Endothelial cell of umbilical vein (primary cell): ENCODE results near the gene TRAF3. TPM values are rescaled to one million over a fixed set of nuclear protein-coding genes. Genes with fewer than 3 reads are reported as not detected.

Experiments used
- BruUV-seq: library from RNA; stranded (reverse); fragments of 400-500 nt; replicated peaks from 2 replicates; lab custom pipeline; 2021; lab: Mats Ljungman, UMichigan
- CTCF ChIA-PET: fragments of 300-600, 350-600 bp; sonication (Branson Sonifier 250); formaldehyde crosslinking; loops from one replicate; lab custom pipeline; 2021; ENCODE audit warnings: antibody characterized with exemption, inconsistent platforms; lab: Charles Lee
- POLR2A ChIA-PET: fragments of 300-600, 350-600 bp; sonication (Branson Sonifier 250); formaldehyde crosslinking; loops from one replicate; lab custom pipeline; 2021; ENCODE audit warnings: antibody characterized with exemption, inconsistent platforms; lab: Charles Lee
- DNase-seq: peaks from one replicate; pipeline ENCODE4 v3.0.0-alpha.2; 2011; ENCODE audit warnings: low read depth, low spot score
- FAIRE-seq: peaks from 2 replicates; lab custom pipeline; 2011; peaks lifted over from hg19 to GRCh38; lab: Jason Lieb, UNC
- H2AFZ ChIP-seq: 2 replicates; pipeline ENCODE4 v1.6.0; 2012; ENCODE audit warnings: low read depth, low read length, control low read depth, inconsistent platforms
- H3K27ac ChIP-seq: 2 replicates; pipeline ENCODE4 v1.5.1; 2011; ENCODE audit warnings: low read depth, mild to moderate bottlenecking, control low read depth, low read length, moderate library complexity; ENCODE audit not compliant: insufficient read depth
- H3K27me3 ChIP-seq, 2 experiments: 2 replicates each; pipeline versions ENCODE4 v1.6.0 to v1.6.1; 2011; ENCODE audit warnings: low read length in 2 of 2, mixed read lengths in 1 of 2; ENCODE audit not compliant: control insufficient read depth in 2 of 2, insufficient read depth in 2 of 2
- H3K36me3 ChIP-seq, 2 experiments: 2 replicates in 1 of 2; 3 replicates in 1 of 2; pipeline ENCODE4 v1.5.1; 2011; ENCODE audit warnings: low read length in 2 of 2, mild to moderate bottlenecking in 1 of 2, moderate library complexity in 1 of 2; ENCODE audit not compliant: control insufficient read depth in 2 of 2, insufficient read depth in 2 of 2; ENCODE audit errors: extremely low read depth in 1 of 2
- H3K4me1 ChIP-seq: 3 replicates; pipeline ENCODE4 v1.5.1; 2011; ENCODE audit warnings: mild to moderate bottlenecking, low read length; ENCODE audit not compliant: control insufficient read depth, insufficient read depth; ENCODE audit errors: extremely low read depth
- H3K4me2 ChIP-seq: 2 replicates; pipeline ENCODE4 v1.6.1; 2011; ENCODE audit warnings: low read length, control low read depth, mixed read lengths; ENCODE audit not compliant: insufficient read depth
- H3K4me3 ChIP-seq, 3 experiments: fragments of 200-600 bp in 1 of 3; sonication (generic), shearing (Covaris generic) in 1 of 3; replicated peaks in 1 of 3; 2 replicates each; pipeline ENCODE4 v1.5.1; 2011 to 2016; ENCODE audit warnings: control low read depth in 3 of 3, low read length in 3 of 3, mild to moderate bottlenecking in 2 of 3, inconsistent platforms in 1 of 3, low read depth in 1 of 3, moderate library complexity in 1 of 3; ENCODE audit not compliant: insufficient read depth in 1 of 3
- H3K79me2 ChIP-seq: 2 replicates; pipeline ENCODE4 v1.6.0; 2012; ENCODE audit warnings: low read length, inconsistent platforms; ENCODE audit not compliant: control insufficient read depth, insufficient read depth
- H3K9ac ChIP-seq: replicated peaks from 2 replicates; pipeline ENCODE3; 2011; ENCODE audit warnings: low read length, control low read depth; ENCODE audit not compliant: insufficient read depth; ENCODE audit errors: extremely low read depth
- H3K9me1 ChIP-seq: replicated peaks from 3 replicates; pipeline ENCODE4 v1.6.0; 2011; ENCODE audit warnings: mild to moderate bottlenecking, low read length; ENCODE audit not compliant: control insufficient read depth, insufficient read depth; ENCODE audit errors: extremely low read depth
- H3K9me3 ChIP-seq: replicated peaks from 2 replicates; pipeline ENCODE4 v1.5.1; 2012; ENCODE audit warnings: low read length, inconsistent platforms; ENCODE audit not compliant: control insufficient read depth, insufficient read depth
- H4K20me1 ChIP-seq: replicated peaks from 2 replicates; pipeline ENCODE3; 2011; ENCODE audit warnings: mild to moderate bottlenecking, low read length; ENCODE audit not compliant: control insufficient read depth, insufficient read depth; ENCODE audit errors: extremely low read depth
- EZH2 ChIP-seq: IDR thresholded peaks from 2 replicates; pipeline ENCODE4 v1.6.1; 2012; ENCODE audit warnings: borderline replicate concordance, low read depth, mild to moderate bottlenecking, moderate library complexity, low read length, inconsistent platforms; ENCODE audit not compliant: severe bottlenecking
- FOS ChIP-seq: IDR thresholded peaks from 2 replicates; pipeline ENCODE4 v1.6.1; 2011; ENCODE audit warnings: mild to moderate bottlenecking, low read length, moderate library complexity, borderline replicate concordance; ENCODE audit not compliant: insufficient read depth
- GATA2 ChIP-seq: IDR thresholded peaks from 2 replicates; pipeline ENCODE4 v1.7.0; 2011; ENCODE audit warnings: low read depth, mild to moderate bottlenecking, moderate library complexity, mixed read lengths, low read length; ENCODE audit not compliant: insufficient read length, insufficient read depth
- JUN ChIP-seq: IDR thresholded peaks from 2 replicates; pipeline ENCODE4 v1.6.1; 2011; ENCODE audit warnings: borderline replicate concordance, low read depth; ENCODE audit not compliant: insufficient read length, insufficient read depth
- MYC ChIP-seq: IDR thresholded peaks from one replicate; pipeline ENCODE4 v1.6.1; 2011; ENCODE audit warnings: mild to moderate bottlenecking, low read depth, low read length
- POLR2A ChIP-seq: IDR thresholded peaks from 2 replicates; pipeline ENCODE4 v1.6.1; 2012; ENCODE audit warnings: low read depth, mild to moderate bottlenecking, control low read depth, low read length
- POLR2AphosphoS5 ChIP-seq: IDR thresholded peaks from 2 replicates; pipeline ENCODE4 v1.6.1; 2012; ENCODE audit warnings: low read depth, mild to moderate bottlenecking, control low read depth, low read length, moderate library complexity; ENCODE audit not compliant: insufficient read depth
- dilution Hi-C: fragments of 300-500 bp; cut with MboI; formaldehyde crosslinking; loops from one replicate; pipeline ENCODE4 v1.15.0; 2019; ENCODE audit warnings: low sequenced_read_pairs; ENCODE audit not compliant: extremely low pct_ligation_motif_present
- intact Hi-C: fragments of 100-400 bp; cut with micrococcal nuclease; formaldehyde crosslinking; loops from one replicate; pipeline ENCODE4 v1.10.0; 2022
- polyA plus RNA-seq, 4 experiments: library from polyadenylated mRNA; depleted of rRNA in 3 of 4; stranded (reverse) in 3 of 4; unstranded in 1 of 4; fragments of >200 nt; gene quantifications; 2 replicates each; pipeline versions ENCODE4 v1.2.1 to v1.2.3, GENCODE V29; 2011 to 2012; ENCODE audit warnings: missing spikeins in 1 of 4
- total RNA-seq: library from RNA; stranded (reverse); gene quantifications from 2 replicates; pipeline ENCODE4 v1.2.3, GENCODE V29; 2021
- TF ChIP-seq, protein P1 (sequence below), 2 donors: IDR thresholded peaks; 1 replicate in 1 of 2; 2 replicates in 1 of 2; pipeline ENCODE4 v1.5.1; 2011; ENCODE audit warnings: low read length in 2 of 2, mild to moderate bottlenecking in 2 of 2, moderate library complexity in 2 of 2, control low read depth in 1 of 2, inconsistent platforms in 1 of 2, low read depth in 1 of 2; ENCODE audit not compliant: insufficient read depth in 1 of 2; ENCODE audit errors: extremely low read depth in 1 of 2
- TF ChIP-seq, protein P2 (sequence below): IDR thresholded peaks from 2 replicates; pipeline ENCODE4 v1.6.1; 2011; ENCODE audit not compliant: insufficient read depth, insufficient read length

Gene TRAF3
- total and polyA plus RNA-seq, 2 donors (not counting 3 experiments of a cell fraction or from before 2014, with no cell fraction given), result 14.4 to 27.6 TPM

DNA sequence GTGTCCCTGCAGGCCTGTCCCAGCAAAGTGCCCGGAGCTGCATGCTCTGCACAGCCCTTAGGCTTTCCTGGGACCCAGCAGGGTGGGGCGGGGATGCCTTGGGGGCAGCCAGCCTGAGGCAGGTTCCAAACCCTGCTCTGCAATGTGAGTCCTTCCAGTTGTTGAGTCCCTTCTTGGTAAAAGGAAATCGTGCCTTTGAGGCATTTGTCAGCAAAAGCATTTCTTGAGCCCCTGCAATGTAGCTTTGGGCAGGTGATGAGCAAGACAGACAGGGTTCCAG is 38.1 kb upstream of the TRAF3 start:
- dilution Hi-C loops, result no loop called here
- TF ChIP-seq POLR2AphosphoS5, result no peak
- TF ChIP-seq JUN, result no peak
- no peak for TF ChIP-seq POLR2A

DNA sequence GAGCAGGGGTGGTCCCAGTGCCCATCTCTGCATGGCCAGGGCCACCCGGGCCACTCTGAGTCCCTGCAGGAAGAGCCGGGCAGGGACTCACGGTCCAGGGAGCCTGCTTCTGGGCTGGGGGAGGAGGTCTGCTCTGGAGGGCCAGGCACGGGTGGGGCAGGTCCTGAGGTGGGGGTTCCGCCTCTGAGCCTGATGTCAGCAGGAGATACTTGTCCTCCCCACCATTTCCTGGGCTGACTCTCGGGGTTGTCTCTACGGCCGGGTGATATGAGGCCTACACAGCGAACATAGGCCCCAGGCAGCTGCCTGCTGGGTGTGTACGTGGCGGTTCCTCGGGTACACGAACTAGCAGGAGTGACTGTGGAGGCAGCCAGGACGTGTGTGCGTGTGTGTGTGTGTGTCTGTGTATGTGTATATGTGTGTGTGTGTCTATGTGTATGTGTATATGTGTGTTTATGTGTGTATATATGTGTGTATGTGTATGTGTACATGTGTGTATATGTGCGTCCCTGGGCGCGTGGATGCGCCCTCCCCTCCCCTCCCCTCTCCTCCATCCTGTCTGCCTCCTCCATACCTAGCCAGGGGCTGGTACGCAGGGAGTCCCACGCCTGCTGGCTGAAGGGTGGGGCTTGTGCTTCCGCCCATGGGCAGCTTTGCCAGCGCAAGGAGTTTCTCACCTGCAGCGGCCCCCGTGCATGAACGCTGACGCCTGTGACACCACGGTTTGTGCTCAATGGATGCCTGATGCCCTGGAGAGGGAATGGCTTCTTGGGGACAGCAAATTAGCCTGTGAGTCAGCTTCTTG is 30.4 kb upstream of the TRAF3 start:
- dilution Hi-C loops, result no loop called here
- Histone ChIP-seq H2AFZ (no peak overlapping the region), H3K27me3 (no peaks in the 10 kb centered on the region), H3K4me3 (no peak overlapping the region), H3K4me1 (no peaks in the 10 kb centered on the region), H4K20me1 (no peaks in the 10 kb centered on the region), H3K9me1 (no peaks in the 10 kb centered on the region), H3K27ac (no peak overlapping the region), H3K36me3 (no peaks in the 10 kb centered on the region), H3K4me2 (no peak overlapping the region), H3K79me2 (no peaks in the 10 kb centered on the region), H3K9ac (no peak overlapping the region), H3K9me3 (no peaks in the 10 kb centered on the region)
- intact Hi-C loops, result no loop called here
- ChIA-PET CTCF (no interaction called here), POLR2A (no interaction called here)
- DNase-seq (no peak), FAIRE-seq (no peak)
- BruUV-seq, result no TSS peak
- TF ChIP-seq EZH2 (no peak), FOS (no peak), JUN (no peak), MYC (no peak), POLR2A (no peak), POLR2AphosphoS5 (no peak), GATA2 (no peak)
- TF ChIP-seq, protein P1, sequence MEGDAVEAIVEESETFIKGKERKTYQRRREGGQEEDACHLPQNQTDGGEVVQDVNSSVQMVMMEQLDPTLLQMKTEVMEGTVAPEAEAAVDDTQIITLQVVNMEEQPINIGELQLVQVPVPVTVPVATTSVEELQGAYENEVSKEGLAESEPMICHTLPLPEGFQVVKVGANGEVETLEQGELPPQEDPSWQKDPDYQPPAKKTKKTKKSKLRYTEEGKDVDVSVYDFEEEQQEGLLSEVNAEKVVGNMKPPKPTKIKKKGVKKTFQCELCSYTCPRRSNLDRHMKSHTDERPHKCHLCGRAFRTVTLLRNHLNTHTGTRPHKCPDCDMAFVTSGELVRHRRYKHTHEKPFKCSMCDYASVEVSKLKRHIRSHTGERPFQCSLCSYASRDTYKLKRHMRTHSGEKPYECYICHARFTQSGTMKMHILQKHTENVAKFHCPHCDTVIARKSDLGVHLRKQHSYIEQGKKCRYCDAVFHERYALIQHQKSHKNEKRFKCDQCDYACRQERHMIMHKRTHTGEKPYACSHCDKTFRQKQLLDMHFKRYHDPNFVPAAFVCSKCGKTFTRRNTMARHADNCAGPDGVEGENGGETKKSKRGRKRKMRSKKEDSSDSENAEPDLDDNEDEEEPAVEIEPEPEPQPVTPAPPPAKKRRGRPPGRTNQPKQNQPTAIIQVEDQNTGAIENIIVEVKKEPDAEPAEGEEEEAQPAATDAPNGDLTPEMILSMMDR (IDR thresholded peaks at IDR 0.05; ENCODE audit: extremely low read depth in 1 of 2, insufficient read depth in 1 of 2, low read depth in 1 of 2, low read length in 2 of 2), result no peak
- TF ChIP-seq, protein P2, sequence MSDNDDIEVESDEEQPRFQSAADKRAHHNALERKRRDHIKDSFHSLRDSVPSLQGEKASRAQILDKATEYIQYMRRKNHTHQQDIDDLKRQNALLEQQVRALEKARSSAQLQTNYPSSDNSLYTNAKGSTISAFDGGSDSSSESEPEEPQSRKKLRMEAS, result no peak

More for the DNA sequence above, 38.1 kb upstream of the TRAF3 start:
- Histone ChIP-seq H4K20me1 (no peaks in the 10 kb centered on the region), H3K79me2 (no peaks in the 10 kb centered on the region), H3K9ac (no peak overlapping the region), H3K27ac (no peak overlapping the region), H3K4me3 (no peak overlapping the region), H3K4me2 (no peak overlapping the region), H3K9me1 (no peaks in the 10 kb centered on the region), H3K27me3 (no peaks in the 10 kb centered on the region), H2AFZ (no peak overlapping the region), H3K4me1 (no peaks in the 10 kb centered on the region), H3K36me3 (no peaks in the 10 kb centered on the region), H3K9me3 (peaks cover 2% of the 10 kb centered on the region)
- intact Hi-C loops, result no loop called here
- no TSS peak for BruUV-seq
- FAIRE-seq (no peak), DNase-seq (no peak)
- POLR2A ChIA-PET, result no interaction called here
- CTCF ChIA-PET, result no interaction called here
